HG02943 (cell line): Measurements from ENCODE around the gene TRIM8.

Source experiments
- ATAC-seq: cut with Tn5 transposase; IDR thresholded peaks from one replicate; pipeline ENCODE4 v1.9.1; 2021; ENCODE audit warnings: mild to moderate bottlenecking, low read depth, moderate library complexity; ENCODE audit not compliant: unreplicated experiment

Gene TRIM8

GRCh38 chr10:102615361-102615760 is 28.9 kb upstream of the TRIM8 start:
- ATAC-seq, result no peak

GRCh38 chr10:102616066-102616770 is 28.1 kb upstream of the TRIM8 start:
- ATAC-seq, result no peak

GRCh38 chr10:102617041-102617440 is 27.2 kb upstream of the TRIM8 start:
- no peak for ATAC-seq

- ATAC-seq, result no peak
Observed at GRCh38 chr10:102617816-102618215, 26.5 kb upstream of the TRIM8 start.

GRCh38 chr10:102619281-102619981 is 24.8 kb upstream of the TRIM8 start:
- ATAC-seq, result no peak

- no peak for ATAC-seq
Observed at GRCh38 chr10:102620138-102620590, 24.1 kb upstream of the TRIM8 start.

GRCh38 chr10:102620591-102621442 is 23.5 kb upstream of the TRIM8 start:
- ATAC-seq, result no peak

- no peak for ATAC-seq
Observed at GRCh38 chr10:102621443-102622325, 22.6 kb upstream of the TRIM8 start.

GRCh38 chr10:102624094-102624493 is 20.2 kb upstream of the TRIM8 start:
- ATAC-seq, result no peak

- no peak for ATAC-seq
Observed at GRCh38 chr10:102624751-102625645, 19.3 kb upstream of the TRIM8 start.

- no peak for ATAC-seq
Observed at GRCh38 chr10:102626026-102626685, 18.1 kb upstream of the TRIM8 start.

GRCh38 chr10:102627291-102627735 is 17.0 kb upstream of the TRIM8 start:
- no peak for ATAC-seq

GRCh38 chr10:102627736-102628293 is 16.5 kb upstream of the TRIM8 start:
- no peak for ATAC-seq

- ATAC-seq, result no peak
Observed at GRCh38 chr10:102628451-102628911, 15.8 kb upstream of the TRIM8 start.

- no peak for ATAC-seq
Observed at GRCh38 chr10:102629661-102630614, 14.3 kb upstream of the TRIM8 start.

GRCh38 chr10:102630663-102631062 is 13.6 kb upstream of the TRIM8 start:
- ATAC-seq, result no peak
